ENCODE measurements around the gene ACSS3. TPM values are rescaled to one million over a fixed set of nuclear protein-coding genes. Genes with fewer than 3 reads are reported as not detected.

Gene ACSS3
- total RNA-seq, 1 experiment from 2014 or later, result 19.3 TPM

- no peak overlapping the region for H2BK15ac ChIP-seq (ENCODE audit: low read depth, low read length)
- H3K27me3 ChIP-seq (ENCODE audit: insufficient read depth, low read length), result no peaks in the 10 kb centered on the region
- no peaks in the 10 kb centered on the region for H3K79me2 ChIP-seq (ENCODE audit: insufficient read depth, low read length)
- Mint-ChIP-seq H3K36me3 (ENCODE audit: insufficient read depth in 1 of 3, low read depth in 3 of 3) (no peaks in the 10 kb centered on the region), H3K27ac (no peak overlapping the region), H3K4me3 (no peak overlapping the region), H3K4me1 (peaks cover 71 to 74% of the 10 kb centered on the region in 2 experiments), H3K9me3 (no peaks in the 10 kb centered on the region), H3K27me3 (ENCODE audit: low read depth) (no peaks in the 10 kb centered on the region)
- no peak overlapping the region for H3K27ac ChIP-seq (ENCODE audit: insufficient read length, low read depth, low read length)
- no peak for TF ChIP-seq CTCF (conservative IDR thresholded peaks at IDR 0.05)
- H2AFZ ChIP-seq (ENCODE audit: low read length), result no peak overlapping the region
- DNase-seq, result no peak
- H2BK5ac ChIP-seq (ENCODE audit: insufficient read length, low read length), result no peak overlapping the region
- no peak overlapping the region for H2BK12ac ChIP-seq (ENCODE audit: insufficient read length, low read depth, low read length)
- H4K8ac ChIP-seq (replicated peaks; ENCODE audit: insufficient read length, low read depth, low read length), result no peak overlapping the region
- H3K4me2 ChIP-seq (ENCODE audit: insufficient read depth, insufficient read length, low read length), result no peak overlapping the region
- H4K20me1 ChIP-seq (ENCODE audit: control insufficient read depth, insufficient read depth, insufficient read length), result no peaks in the 10 kb centered on the region
- H4K91ac ChIP-seq (ENCODE audit: insufficient read length, low read depth, low read length), result no peak overlapping the region
- H3K56ac ChIP-seq (ENCODE audit: insufficient read length, low read depth, low read length), result no peak overlapping the region
- no peak overlapping the region for H3T11ph ChIP-seq (ENCODE audit: low read length)
- H3K14ac ChIP-seq (ENCODE audit: insufficient read depth, low read length), result no peak overlapping the region
- H3K9me3 ChIP-seq (ENCODE audit: control insufficient read depth, low read depth, low read length), result no peaks in the 10 kb centered on the region
- H4K5ac ChIP-seq (ENCODE audit: insufficient read length, low read depth, low read length), result no peak overlapping the region
- H3K23me2 ChIP-seq (ENCODE audit: insufficient read length, low read depth, low read length, poor library complexity, severe bottlenecking), result no peaks in the 10 kb centered on the region
- peaks cover 15% of the 10 kb centered on the region; the same call in 1 of the 2 replicates for H3K4me1 ChIP-seq (ENCODE audit: insufficient read depth, low read length)
- H3K4ac ChIP-seq (ENCODE audit: low read depth, low read length), result no peak overlapping the region
- no peak overlapping the region for H3K18ac ChIP-seq (ENCODE audit: insufficient read length, low read depth, low read length)
- H2AK5ac ChIP-seq (ENCODE audit: insufficient read length, low read length), result no peak overlapping the region
- WGBS (ENCODE audit: extremely low coverage, insufficient read length, low lambda C conversion rate), result no CpG with 5 or more reads among the region's 4 CpGs
- H3K9ac ChIP-seq (ENCODE audit: extremely low read depth, insufficient read length, low read length), result no peak overlapping the region
- H3K79me1 ChIP-seq (ENCODE audit: insufficient read depth, low read depth, low read length, poor library complexity, severe bottlenecking), result no peaks in the 10 kb centered on the region
- no peak overlapping the region for H2BK20ac ChIP-seq (ENCODE audit: low read depth, low read length, poor library complexity, severe bottlenecking)
- no peak overlapping the region for H3K23ac ChIP-seq (ENCODE audit: insufficient read length, low read depth, low read length)
- H2BK120ac ChIP-seq (ENCODE audit: low read depth, low read length, poor library complexity, severe bottlenecking), result no peak overlapping the region
Measured at GRCh38 chr12:81207664-81208063, 129.8 kb downstream of the ACSS3 start.

All from H9 (cell line).